Measurements from ENCODE around the gene PIGP. TPM values are rescaled to one million over a fixed set of nuclear protein-coding genes. Genes with fewer than 3 reads are reported as not detected.

PIGP gene
- total and polyA plus RNA-seq, 2 of the 8 experiments (the other 6 are each of a cell fraction or from before 2014, with no cell fraction given) = 11.3 to 18.0 TPM

- H3K79me2 ChIP-seq (ENCODE audit: control insufficient read depth in 1 of 2, insufficient read depth in 2 of 2, low read length in 2 of 2) = no peaks in the 10 kb centered on the region
- H3K4me1 ChIP-seq (replicated peaks in 1 of 4; ENCODE audit: control insufficient read depth in 3 of 4, insufficient read depth in 4 of 4, low read length in 3 of 4) = no peaks in the 10 kb centered on the region
- peaks cover 0 to 5% (median 2%) of the 10 kb centered on the region in 4 experiments; a peak in 3 of 8 replicates for H3K36me3 ChIP-seq (ENCODE audit: control insufficient read depth in 2 of 4, insufficient read depth in 4 of 4, low read length in 3 of 4)
- no peak overlapping the region for H3K23ac ChIP-seq (ENCODE audit: insufficient read length)
- no peak overlapping the region for H2AK5ac ChIP-seq (ENCODE audit: low read depth, low read length)
- no peak overlapping the region for H2BK12ac ChIP-seq (ENCODE audit: low read depth, low read length)
- no peak overlapping the region for H2BK20ac ChIP-seq (ENCODE audit: low read length)
- TF ChIP-seq CBX8 (IDR thresholded peaks at IDR 0.05; ENCODE audit: borderline replicate concordance, low read depth, low read length) = no peak
- no peak for TF ChIP-seq BRCA1 (IDR thresholded peaks at IDR 0.05; ENCODE audit: low read depth, low read length)
- no peak for TF ChIP-seq BCL11A (IDR thresholded peaks at IDR 0.05; ENCODE audit: low read depth in 2 of 2, low read length in 2 of 2)
- no peak for TF ChIP-seq RFX5 (IDR thresholded peaks at IDR 0.05; ENCODE audit: borderline replicate concordance, low read depth, low read length)
- TF ChIP-seq KDM1A (IDR thresholded peaks at IDR 0.05; ENCODE audit: borderline replicate concordance, low read length) = no peak
- TF ChIP-seq SP2 (IDR thresholded peaks at IDR 0.05; ENCODE audit: low read length) = no peak
- TF ChIP-seq, protein P1, sequence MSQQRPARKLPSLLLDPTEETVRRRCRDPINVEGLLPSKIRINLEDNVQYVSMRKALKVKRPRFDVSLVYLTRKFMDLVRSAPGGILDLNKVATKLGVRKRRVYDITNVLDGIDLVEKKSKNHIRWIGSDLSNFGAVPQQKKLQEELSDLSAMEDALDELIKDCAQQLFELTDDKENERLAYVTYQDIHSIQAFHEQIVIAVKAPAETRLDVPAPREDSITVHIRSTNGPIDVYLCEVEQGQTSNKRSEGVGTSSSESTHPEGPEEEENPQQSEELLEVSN (IDR thresholded peaks at IDR 0.05) = no peak
- TF ChIP-seq RBBP5 (IDR thresholded peaks at IDR 0.05; ENCODE audit: borderline replicate concordance, low read depth, low read length) = no peak
- TF ChIP-seq HDAC6 (IDR thresholded peaks at IDR 0.05; ENCODE audit: low read depth, low read length) = no peak
- no peak for TF ChIP-seq SUZ12 (IDR thresholded peaks at IDR 0.05; ENCODE audit: low read length)
- TF ChIP-seq EP300 (IDR thresholded peaks at IDR 0.05; ENCODE audit: borderline replicate concordance in 1 of 2, low read depth in 2 of 2, low read length in 2 of 2) = no peak
- CTCF ChIA-PET (ENCODE audit: partially characterized antibody) = no interaction called here
- no peak overlapping the region for H4K5ac ChIP-seq (ENCODE audit: insufficient read length, low read depth, low read length)
- no peak overlapping the region for H2BK120ac ChIP-seq (replicated peaks; ENCODE audit: low read depth, low read length)
- H3K27ac ChIP-seq (ENCODE audit: low read depth, low read length) = no peak overlapping the region
- POLR2A ChIA-PET (ENCODE audit: partially characterized antibody) = no interaction called here
- H3K56ac ChIP-seq (replicated peaks; ENCODE audit: insufficient read length, low read depth, low read length) = no peak overlapping the region
- no peaks in the 10 kb centered on the region for H3K9me3 ChIP-seq (ENCODE audit: insufficient read depth in 2 of 2, low read depth in 1 of 2, low read length in 1 of 2)
- H3K27me3 ChIP-seq (replicated peaks in 1 of 4; ENCODE audit: control insufficient read depth in 3 of 4, extremely low read depth in 1 of 4, insufficient read depth in 3 of 4, low read length in 3 of 4) = no peaks in the 10 kb centered on the region
- no peak overlapping the region for H3K18ac ChIP-seq (ENCODE audit: extremely low read depth, low read length)
- H2BK15ac ChIP-seq (ENCODE audit: low read length) = no peak overlapping the region
- no peak overlapping the region for H3K14ac ChIP-seq (ENCODE audit: insufficient read length)
- H3K4me2 ChIP-seq (ENCODE audit: insufficient read depth in 1 of 2, low read depth in 2 of 2, low read length in 2 of 2) = no peak overlapping the region
- no peak overlapping the region for H3K9ac ChIP-seq (replicated peaks in 1 of 4; ENCODE audit: extremely low read depth in 1 of 4, low read depth in 3 of 4, low read length in 3 of 4)
- no peak overlapping the region for H2BK5ac ChIP-seq (ENCODE audit: low read depth, low read length)
- H4K20me1 ChIP-seq (replicated peaks in 1 of 2; ENCODE audit: control insufficient read depth in 1 of 2, insufficient read depth in 2 of 2, low read length in 2 of 2) = peaks cover 0 to 1% of the 10 kb centered on the region in 2 experiments
- no peaks in the 10 kb centered on the region for H3K23me2 ChIP-seq (ENCODE audit: low read depth, low read length)
- H4K8ac ChIP-seq (ENCODE audit: extremely low read depth, insufficient read depth, low read length) = no peak overlapping the region
- no peak for FAIRE-seq
- H3K4ac ChIP-seq (replicated peaks; ENCODE audit: insufficient read length, low read depth, low read length) = no peak overlapping the region
- no peak overlapping the region for H4K91ac ChIP-seq (replicated peaks; ENCODE audit: insufficient read length, low read length)
- no peaks in the 10 kb centered on the region for H3K79me1 ChIP-seq (ENCODE audit: low read depth, low read length)
- H3K4me3 ChIP-seq (ENCODE audit: extremely low read depth in 1 of 4, insufficient read depth in 2 of 4, low read depth in 3 of 4, low read length in 4 of 4) = no peak overlapping the region
- DNase-seq (ENCODE audit: low read depth in 1 of 2, low spot score in 2 of 2) = no peak
- no peak overlapping the region for H2AFZ ChIP-seq (ENCODE audit: low read length)
Measured at GRCh38 chr21:37093977-37094376, 21.1 kb upstream of the PIGP start.

All from H1 (cell line).